ENCODE results near the gene ITGA6.

Gene ITGA6

GRCh38 chr2:172447811-172448493, 20.6 kb downstream of the ITGA6 start:
- CTCF ChIA-PET = interaction anchor here (1.0 to 2.5 kb wide), 4 partner anchors 12 to 17 kb away, joined by 3 to 11 read pairs (median 8); no protein-coding TSS in a partner anchor
- Histone ChIP-seq H3K9me3 (ENCODE audit: control insufficient read depth, insufficient read depth, low read depth, low read length) (no peaks in the 10 kb centered on the region), H3K4me1 (ENCODE audit: control insufficient read depth, insufficient read depth, low read length) (peaks cover under 1% of the 10 kb centered on the region), H3K27ac (ENCODE audit: extremely low read depth, low read depth, low read length) (no peak overlapping the region), H3K36me3 (ENCODE audit: control insufficient read depth in 2 of 2, insufficient read depth in 1 of 2, low read length in 2 of 2) (no peaks in the 10 kb centered on the region), H3K4me3 (ENCODE audit: low read depth, low read length) (no peak overlapping the region)
- no peak for TF ChIP-seq ZNF692 (tag by site-specific recombination; IDR thresholded peaks at IDR 0.05)
- TF ChIP-seq ZNF211 (tag by site-specific recombination; IDR thresholded peaks at IDR 0.05; ENCODE audit: low read depth) = no peak
- no peak for TF ChIP-seq CTCF (tag by site-specific recombination; IDR thresholded peaks at IDR 0.05)
- TF ChIP-seq ZBTB48 (tag by site-specific recombination; IDR thresholded peaks at IDR 0.05) = no peak
- no peak for TF ChIP-seq KLF1 (tag by site-specific recombination; IDR thresholded peaks at IDR 0.05)
- no peak for TF ChIP-seq ZNF416 (tag by site-specific recombination; IDR thresholded peaks at IDR 0.05)
- TF ChIP-seq TCF7L2 (IDR thresholded peaks at IDR 0.05; ENCODE audit: borderline replicate concordance, low read depth, low read length) = no peak
- TF ChIP-seq ZNF10 (tag by site-specific recombination; IDR thresholded peaks at IDR 0.05) = no peak
- no peak for TF ChIP-seq ZNF202 (tag by site-specific recombination; IDR thresholded peaks at IDR 0.05; ENCODE audit: borderline replicate concordance)
- no peak for TF ChIP-seq ZBTB1 (tag by site-specific recombination; IDR thresholded peaks at IDR 0.05)
- TF ChIP-seq TSHZ1 (tag by site-specific recombination; IDR thresholded peaks at IDR 0.05; ENCODE audit: borderline replicate concordance) = no peak
- no peak for TF ChIP-seq ZXDB (tag by site-specific recombination; IDR thresholded peaks at IDR 0.05)
- TF ChIP-seq ZNF16 (tag by site-specific recombination; IDR thresholded peaks at IDR 0.05; ENCODE audit: low read depth) = no peak
- no peak for TF ChIP-seq ZFP41 (tag by site-specific recombination; IDR thresholded peaks at IDR 0.05; ENCODE audit: borderline replicate concordance)
- no peak for TF ChIP-seq ZNF514 (tag by site-specific recombination; IDR thresholded peaks at IDR 0.05)
- TF ChIP-seq WT1 (tag by site-specific recombination; IDR thresholded peaks at IDR 0.05) = no peak
- TF ChIP-seq PRDM1 (tag by site-specific recombination; IDR thresholded peaks at IDR 0.05) = no peak
- TF ChIP-seq GLI2 (tag by site-specific recombination; IDR thresholded peaks at IDR 0.05; ENCODE audit: borderline replicate concordance, low read depth) = no peak
- no peak for TF ChIP-seq ZNF830 (tag by site-specific recombination; IDR thresholded peaks at IDR 0.05; ENCODE audit: low read depth)
- POLR2A ChIA-PET = interaction anchor here (0.6 to 1.0 kb wide), 2 partner anchors 18 to 20 kb away, joined by 3 read pairs; partner anchors contain the start of gene ITGA6

Data from HEK293 (cell line).